ENCODE results near the gene SMARCA4.

DNA sequence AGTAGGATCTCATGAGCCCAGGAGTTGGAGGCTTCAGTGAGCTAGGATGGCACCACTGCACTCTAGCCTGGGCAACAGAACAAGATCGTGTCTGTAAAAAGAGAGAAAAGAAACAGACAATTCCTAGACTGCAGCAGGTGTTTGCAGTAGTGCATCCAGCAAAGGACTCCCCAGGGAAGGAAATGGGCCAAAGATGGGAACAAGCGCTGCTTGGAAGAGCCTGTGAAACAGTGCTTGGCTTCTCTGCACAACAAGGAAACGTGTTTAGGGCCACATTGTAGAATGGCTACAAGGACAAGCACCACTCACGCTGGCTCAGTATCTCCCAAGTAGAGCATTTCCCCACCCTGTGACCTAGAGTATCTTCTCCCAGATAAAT lies 93.0 kb downstream of the SMARCA4 start:
- TF ChIP-seq POLR2A (IDR thresholded peaks at IDR 0.05; ENCODE audit: low read length) (no peak), GATA1 (IDR thresholded peaks at IDR 0.05; ENCODE audit: low read depth, low read length) (no peak)
